PC-9 (cell line): ENCODE measurements around the gene SLC9A3. TPM values are rescaled to one million over a fixed set of nuclear protein-coding genes. Genes with fewer than 3 reads are reported as not detected.

Experiments used
- BruUV-seq: library from RNA; stranded (reverse); fragments of 400-500 nt; replicated peaks from 2 replicates; lab custom pipeline; 2021; lab: Mats Ljungman, UMichigan
- CTCF ChIA-PET: fragments of 300-600 bp; sonication (Branson Sonifier 250); formaldehyde crosslinking; loops from one replicate; lab custom pipeline; 2022; ENCODE audit warnings: antibody characterized with exemption; lab: Charles Lee
- POLR2A ChIA-PET: fragments of 300-600 bp; sonication (Branson Sonifier 250); formaldehyde crosslinking; loops from one replicate; lab custom pipeline; 2022; ENCODE audit warnings: antibody characterized with exemption; ENCODE audit not compliant: unreplicated experiment; lab: Charles Lee
- DNase-seq, 2 experiments: peaks; one replicate each; pipeline versions ENCODE4 v3.0.0 to v3.0.0-alpha.2; 2015 to 2022; ENCODE audit warnings: mixed read lengths in 1 of 2
- H2AFZ ChIP-seq: fragments of 200-600 bp; sonication (generic); 2 replicates; pipeline ENCODE4 v1.8.1; 2017; ENCODE audit warnings: antibody characterized with exemption
- H3F3A ChIP-seq: fragments of 200-600 bp; sonication (generic); 2 replicates; pipeline ENCODE4 v1.8.1; 2017; ENCODE audit warnings: antibody characterized with exemption, mild to moderate bottlenecking, low read depth; ENCODE audit not compliant: insufficient read depth
- H3K27ac ChIP-seq: fragments of 200-600 bp; sonication (generic); 2 replicates; pipeline ENCODE4 v1.6.1; 2016; ENCODE audit warnings: mixed run types
- H3K27me3 ChIP-seq: fragments of 200-600 bp; sonication (generic); 2 replicates; pipeline ENCODE4 v1.6.1; 2016; ENCODE audit warnings: low read depth, mixed run types; ENCODE audit not compliant: insufficient read depth
- H3K36me3 ChIP-seq: fragments of 200-600 bp; sonication (generic); 2 replicates; pipeline ENCODE4 v1.6.1; 2016; ENCODE audit warnings: low read depth, mixed run types
- H3K4me1 ChIP-seq: fragments of 200-600 bp; sonication (generic); replicated peaks from 2 replicates; pipeline ENCODE4 v1.6.1; 2016; ENCODE audit warnings: mixed run types; ENCODE audit not compliant: insufficient read depth
- H3K4me2 ChIP-seq: fragments of 200-600 bp; sonication (generic); 2 replicates; pipeline ENCODE4 v1.6.1; 2017; ENCODE audit warnings: mixed run types
- H3K4me3 ChIP-seq: fragments of 200-600 bp; sonication (generic); 2 replicates; pipeline ENCODE4 v1.6.1; 2016; ENCODE audit warnings: mixed run types
- H3K79me2 ChIP-seq: fragments of 200-600 bp; sonication (generic); 2 replicates; pipeline ENCODE4 v1.6.1; 2017; ENCODE audit warnings: low read depth, mixed run types
- H3K9me2 ChIP-seq: fragments of 200-600 bp; sonication (generic); 2 replicates; pipeline ENCODE4 v1.8.1; 2017; ENCODE audit warnings: mild to moderate bottlenecking; ENCODE audit not compliant: insufficient read depth
- H3K9me3 ChIP-seq: fragments of 200-600 bp; sonication (generic); 2 replicates; pipeline ENCODE4 v1.8.1; 2016; ENCODE audit warnings: low read depth; ENCODE audit not compliant: insufficient read depth
- H4K20me1 ChIP-seq: fragments of 200-600 bp; sonication (generic); 2 replicates; pipeline ENCODE4 v1.8.1; 2017; ENCODE audit not compliant: insufficient read depth
- CTCF ChIP-seq: fragments of 200-600 bp; sonication (generic); conservative IDR thresholded peaks from 2 replicates; pipeline ENCODE4 v1.6.1; 2017; ENCODE audit warnings: mixed run types, antibody characterized with exemption, mild to moderate bottlenecking, moderate library complexity
- EZH2 ChIP-seq: fragments of 200-600 bp; sonication (generic); IDR thresholded peaks from 2 replicates; pipeline ENCODE4 v1.8.0; 2017; ENCODE audit warnings: antibody characterized with exemption, low read depth
- intact Hi-C: fragments of 100-400 bp; cut with micrococcal nuclease; formaldehyde crosslinking; loops from one replicate; pipeline ENCODE4 v1.10.0; 2022; ENCODE audit not compliant: unreplicated experiment
- total RNA-seq: library from RNA; stranded (reverse); gene quantifications from 2 replicates; pipeline ENCODE4 v1.2.3, GENCODE V29; 2021

SLC9A3 gene
- total RNA-seq, 1 experiment from 2014 or later, result 5.6 TPM

- ChIA-PET POLR2A (no interaction called here), CTCF (interaction anchor here (0.6 kb wide), 1 partner anchor 16 kb away, joined by 13 read pairs; no protein-coding TSS in a partner anchor)
- TF ChIP-seq EZH2, result no peak
- no peak for TF ChIP-seq CTCF
Measured at GRCh38 chr5:538801-539468, 14.7 kb upstream of the SLC9A3 start.

GRCh38 chr5:538271-538771, 14.1 kb upstream of the SLC9A3 start:
- no peaks in the 10 kb centered on the region for H3K9me3 ChIP-seq
- ChIA-PET POLR2A (no interaction called here), CTCF (interaction anchor here (0.6 kb wide), 1 partner anchor 15 kb away, joined by 13 read pairs; no protein-coding TSS in a partner anchor)
- H4K20me1 ChIP-seq, result no peaks in the 10 kb centered on the region
- no peak overlapping the region for H2AFZ ChIP-seq
- no peak overlapping the region for H3K4me2 ChIP-seq
- no peaks in the 10 kb centered on the region for H3K4me1 ChIP-seq
- TF ChIP-seq CTCF (no peak), EZH2 (no peak)
- DNase-seq, result no peak
- intact Hi-C loops, result no loop called here
- H3K9me2 ChIP-seq, result no peaks in the 10 kb centered on the region
- no TSS peak for BruUV-seq
- no peaks in the 10 kb centered on the region for H3K36me3 ChIP-seq
- no peak overlapping the region for H3K27ac ChIP-seq
- no peaks in the 10 kb centered on the region for H3F3A ChIP-seq
- peaks cover 91% of the 10 kb centered on the region for H3K27me3 ChIP-seq
- H3K4me3 ChIP-seq, result no peak overlapping the region
- H3K79me2 ChIP-seq, result no peaks in the 10 kb centered on the region

More at GRCh38 chr5:538801-539468, 14.7 kb upstream of the SLC9A3 start:
- no peaks in the 10 kb centered on the region for H3K4me1 ChIP-seq
- intact Hi-C loops, result no loop called here
- H3K4me3 ChIP-seq, result no peak overlapping the region
- no peak overlapping the region for H2AFZ ChIP-seq
- no peaks in the 10 kb centered on the region for H3K79me2 ChIP-seq
- no TSS peak for BruUV-seq
- no peak for DNase-seq
- no peak overlapping the region for H3K27ac ChIP-seq
- H3F3A ChIP-seq, result no peaks in the 10 kb centered on the region
- H4K20me1 ChIP-seq, result no peaks in the 10 kb centered on the region
- H3K9me2 ChIP-seq, result no peaks in the 10 kb centered on the region
- H3K4me2 ChIP-seq, result no peak overlapping the region
- H3K36me3 ChIP-seq, result no peaks in the 10 kb centered on the region
- H3K27me3 ChIP-seq, result peaks cover 91% of the 10 kb centered on the region
- no peaks in the 10 kb centered on the region for H3K9me3 ChIP-seq

GRCh38 chr5:537621-538071, 13.4 kb upstream of the SLC9A3 start:
- no TSS peak for BruUV-seq
- TF ChIP-seq CTCF, result no peak
- no peak for TF ChIP-seq EZH2
- POLR2A ChIA-PET, result no interaction called here

More at GRCh38 chr5:537621-538071, 13.4 kb upstream of the SLC9A3 start:
- Histone ChIP-seq H4K20me1 (no peaks in the 10 kb centered on the region), H3K79me2 (no peaks in the 10 kb centered on the region), H3K4me3 (no peak overlapping the region), H3K4me1 (no peaks in the 10 kb centered on the region), H3K9me2 (no peaks in the 10 kb centered on the region), H2AFZ (no peak overlapping the region), H3K4me2 (no peak overlapping the region), H3K27me3 (peaks cover 91% of the 10 kb centered on the region), H3K36me3 (no peaks in the 10 kb centered on the region), H3F3A (no peaks in the 10 kb centered on the region), H3K27ac (no peak overlapping the region), H3K9me3 (no peaks in the 10 kb centered on the region)
- DNase-seq, result no peak
- CTCF ChIA-PET, result no interaction called here
- intact Hi-C loops, result no loop called here
